Muscle layer of colon (tissue), 2 donors: ENCODE measurements around the gene PASK.

Experiments used
- H3K27ac ChIP-seq: one replicate; pipeline ENCODE4 v1.7.0; 2013; ENCODE audit warnings: low read depth, mild to moderate bottlenecking, low read length, moderate library complexity
- H3K27me3 ChIP-seq, 2 donors: one replicate each; pipeline ENCODE4 v1.7.0; 2013; ENCODE audit warnings: low read length in 2 of 2, mild to moderate bottlenecking in 2 of 2; ENCODE audit not compliant: insufficient read depth in 2 of 2, control insufficient read depth in 1 of 2
- H3K36me3 ChIP-seq: one replicate; pipeline ENCODE4 v1.7.0; 2013; ENCODE audit warnings: mild to moderate bottlenecking, low read length; ENCODE audit not compliant: insufficient read depth
- H3K4me1 ChIP-seq: one replicate; pipeline ENCODE4 v1.7.0; 2013; ENCODE audit warnings: mild to moderate bottlenecking, low read length; ENCODE audit not compliant: insufficient read depth
- H3K4me3 ChIP-seq, 2 donors: one replicate each; pipeline ENCODE4 v1.7.0; 2013; ENCODE audit warnings: low read length in 2 of 2, low read depth in 1 of 2, mild to moderate bottlenecking in 1 of 2, moderate library complexity in 1 of 2
- H3K9ac ChIP-seq: one replicate; pipeline ENCODE4 v1.7.0; 2013; ENCODE audit warnings: low read length
- H3K9me3 ChIP-seq: one replicate; pipeline ENCODE4 v1.7.0; 2013; ENCODE audit warnings: mild to moderate bottlenecking, low read length
- donor health status: abdominal sarcoma.
- donor health status: Adenocarcinoma of cecum.

The PASK gene

DNA sequence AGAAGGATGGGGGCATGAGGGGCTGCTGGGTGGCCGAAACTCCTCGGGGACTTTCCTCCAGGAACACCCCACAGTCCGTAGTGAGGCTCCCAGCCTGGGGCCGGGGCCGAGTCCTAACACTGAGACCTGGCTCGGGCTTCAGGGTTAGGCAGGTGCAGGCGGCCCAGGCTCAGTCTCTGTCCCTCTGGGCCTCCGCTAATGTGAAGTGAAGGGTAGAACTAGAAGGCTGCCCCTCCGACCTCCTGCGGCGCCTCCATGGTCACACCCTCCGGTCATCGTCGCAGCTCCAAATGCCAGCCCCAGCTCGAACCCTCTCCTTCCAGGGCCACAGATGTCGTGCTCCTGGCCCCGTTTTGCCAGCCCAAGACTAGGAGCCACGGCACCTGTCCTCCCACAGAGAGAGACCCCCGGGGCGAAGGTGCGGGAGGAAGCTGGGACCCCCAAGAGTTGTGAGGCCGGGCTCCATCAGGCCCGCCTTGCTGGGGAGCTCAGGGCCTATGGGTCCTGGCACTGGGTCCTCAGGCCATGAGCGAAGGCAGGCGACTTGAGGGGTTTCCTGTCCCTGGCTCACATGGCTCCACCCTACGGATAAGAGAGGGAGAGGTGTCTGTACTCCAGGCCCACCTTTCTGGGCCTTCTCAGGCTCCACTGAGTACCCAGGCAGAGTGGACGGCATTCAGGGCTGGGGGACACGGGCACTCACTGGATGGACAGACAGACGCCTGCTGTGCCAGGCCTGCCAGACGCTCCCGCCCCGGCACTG, 40.0 kb upstream of the PASK start:
- no peaks in the 10 kb centered on the region for H3K4me1 ChIP-seq
- no peak overlapping the region for H3K4me3 ChIP-seq
- H3K9me3 ChIP-seq: no peaks in the 10 kb centered on the region
- no peak overlapping the region for H3K27ac ChIP-seq
- H3K9ac ChIP-seq: no peak overlapping the region
- H3K27me3 ChIP-seq: no peaks in the 10 kb centered on the region
- H3K36me3 ChIP-seq: no peaks in the 10 kb centered on the region

DNA sequence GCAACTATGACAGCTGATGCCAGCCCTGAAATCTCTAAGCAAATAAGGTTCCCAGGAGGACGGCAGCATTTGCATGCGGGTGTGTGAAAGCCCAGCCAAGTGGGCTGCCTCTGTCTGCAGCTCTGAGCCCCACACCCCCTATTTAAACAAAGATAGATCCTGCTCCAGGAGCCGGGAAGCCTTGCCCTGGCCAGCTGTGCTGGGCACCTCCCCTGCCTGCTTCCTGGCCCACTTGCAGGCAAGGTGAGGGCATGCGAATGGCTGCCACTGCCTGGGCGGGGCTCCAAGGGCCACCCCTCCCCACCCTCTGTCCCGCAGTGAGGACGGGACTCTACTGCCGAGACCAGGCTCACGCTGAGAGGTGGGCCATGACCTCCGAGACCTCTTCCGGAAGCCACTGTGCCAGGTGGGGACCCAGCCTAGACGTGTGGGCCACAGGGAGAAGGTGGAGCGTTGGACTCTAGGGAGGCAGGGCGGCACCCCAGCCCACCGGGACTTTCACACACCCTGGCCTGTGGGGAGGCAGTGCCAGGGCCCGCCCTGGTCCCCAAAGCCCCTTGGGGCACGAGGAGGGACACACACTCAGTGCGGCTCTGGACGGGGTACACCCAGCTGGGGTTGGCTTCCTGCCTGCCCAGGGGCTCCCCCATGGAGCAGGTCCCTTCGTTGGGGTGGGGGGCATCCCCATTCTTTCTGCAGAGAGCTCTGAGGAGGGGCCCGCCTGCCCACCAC, 39.3 kb upstream of the PASK start, which contains the start of gene ANO7:
Gene ANO7, plus strand, starts transcription at position 317 of the 732 bp plus-strand sequence. CDS start 1,387 bp downstream, outside the sequence.
- Histone ChIP-seq H3K9me3 (no peaks in the 10 kb centered on the region), H3K9ac (no peak within 1 kb of the TSS), H3K4me1 (no peaks in the 10 kb centered on the region), H3K27ac (no peak within 1 kb of the TSS), H3K36me3 (no peaks in the 10 kb centered on the region), H3K4me3 (no peak within 1 kb of the TSS), H3K27me3 (no peaks in the 10 kb centered on the region)

DNA sequence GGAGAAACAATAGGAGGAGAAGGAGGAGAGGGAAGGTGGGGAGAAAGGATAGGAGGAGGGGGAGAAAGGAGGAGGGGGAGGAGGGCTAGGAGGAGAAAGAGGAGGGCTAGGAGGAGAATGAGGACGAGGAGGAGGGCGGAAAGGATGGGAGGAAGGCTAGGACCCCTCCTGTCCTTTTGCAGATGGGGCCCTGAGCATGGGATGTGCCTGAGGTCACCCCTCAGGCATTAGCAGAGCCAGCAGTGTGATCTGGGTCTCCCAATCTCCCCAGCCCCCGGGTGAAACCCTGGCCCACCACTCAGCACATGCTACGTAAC, 38.6 kb upstream of the PASK start:
- Histone ChIP-seq H3K27ac (no peak overlapping the region), H3K36me3 (peaks cover 2% of the 10 kb centered on the region), H3K9me3 (no peaks in the 10 kb centered on the region), H3K27me3 (no peaks in the 10 kb centered on the region), H3K4me1 (no peaks in the 10 kb centered on the region), H3K4me3 (no peak overlapping the region), H3K9ac (no peak overlapping the region)

DNA sequence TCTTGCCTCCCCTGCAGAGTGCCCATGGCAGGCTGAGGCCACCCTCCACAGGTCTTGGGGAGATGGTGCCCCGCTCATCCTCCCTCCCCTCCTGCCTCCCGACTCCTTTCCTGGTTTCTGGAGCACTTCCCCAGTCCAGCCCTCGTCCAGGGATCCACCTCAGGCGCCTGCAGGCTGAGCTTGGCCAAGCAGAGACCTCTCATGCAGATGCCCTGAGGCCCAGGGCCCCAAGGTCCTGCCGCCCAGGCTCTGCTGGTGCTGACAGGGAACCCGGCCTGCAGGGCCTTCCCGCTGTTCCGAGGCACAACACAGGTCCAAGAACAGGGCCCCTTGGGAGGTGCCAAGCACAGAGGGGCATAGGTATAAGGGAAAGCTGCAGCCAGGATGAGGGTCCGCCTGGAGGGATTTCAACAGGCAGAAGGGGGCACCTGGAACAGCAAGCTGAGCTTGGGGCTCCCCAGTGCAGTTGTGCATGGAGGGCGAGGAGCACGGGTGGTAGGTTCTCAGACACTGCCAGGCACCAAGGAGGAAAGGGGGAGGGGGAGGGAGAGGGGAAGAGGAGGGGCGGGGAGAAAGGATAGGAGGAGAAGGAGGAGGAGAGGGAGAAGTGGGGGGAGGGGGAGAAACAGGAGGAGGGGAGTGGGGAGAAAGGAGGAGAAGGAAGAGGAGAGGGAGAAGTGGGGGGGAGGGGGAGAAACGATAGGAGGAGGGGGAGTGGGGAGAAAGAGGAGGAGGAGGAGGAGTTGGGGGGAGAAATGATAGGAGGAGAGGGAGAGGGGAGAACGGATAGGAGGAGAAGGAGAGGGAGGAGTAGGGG, 38.0 kb upstream of the PASK start:
- peaks cover 6% of the 10 kb centered on the region for H3K36me3 ChIP-seq
- no peak overlapping the region for H3K9ac ChIP-seq
- no peak overlapping the region for H3K27ac ChIP-seq
- no peaks in the 10 kb centered on the region for H3K4me1 ChIP-seq
- H3K9me3 ChIP-seq: no peaks in the 10 kb centered on the region
- no peaks in the 10 kb centered on the region for H3K27me3 ChIP-seq
- no peak overlapping the region for H3K4me3 ChIP-seq

DNA sequence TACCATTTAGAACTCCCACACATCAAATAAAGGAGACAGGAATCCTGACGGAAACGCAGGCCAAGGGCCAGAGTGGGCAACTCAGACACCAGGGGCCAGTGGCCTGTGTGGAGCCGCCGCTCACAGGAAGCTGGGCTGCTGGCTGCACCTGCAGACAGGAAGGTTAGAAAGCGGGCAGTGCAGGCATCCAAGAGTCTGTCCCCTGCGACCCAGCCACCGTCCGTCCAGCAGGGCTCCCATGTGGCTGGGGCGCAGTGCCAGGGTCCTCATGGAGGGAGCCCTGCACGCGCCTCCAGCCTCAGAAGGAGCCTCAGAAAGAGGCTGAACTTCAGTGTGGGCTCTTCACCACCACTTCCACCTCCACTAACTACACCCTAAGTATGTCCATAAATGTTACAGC, 36.7 kb upstream of the PASK start:
- H3K4me1 ChIP-seq: no peaks in the 10 kb centered on the region
- H3K9me3 ChIP-seq: no peaks in the 10 kb centered on the region
- no peaks in the 10 kb centered on the region for H3K27me3 ChIP-seq
- H3K27ac ChIP-seq: no peak overlapping the region
- H3K4me3 ChIP-seq: no peak overlapping the region
- peaks cover 6% of the 10 kb centered on the region for H3K36me3 ChIP-seq
- H3K9ac ChIP-seq: no peak overlapping the region

DNA sequence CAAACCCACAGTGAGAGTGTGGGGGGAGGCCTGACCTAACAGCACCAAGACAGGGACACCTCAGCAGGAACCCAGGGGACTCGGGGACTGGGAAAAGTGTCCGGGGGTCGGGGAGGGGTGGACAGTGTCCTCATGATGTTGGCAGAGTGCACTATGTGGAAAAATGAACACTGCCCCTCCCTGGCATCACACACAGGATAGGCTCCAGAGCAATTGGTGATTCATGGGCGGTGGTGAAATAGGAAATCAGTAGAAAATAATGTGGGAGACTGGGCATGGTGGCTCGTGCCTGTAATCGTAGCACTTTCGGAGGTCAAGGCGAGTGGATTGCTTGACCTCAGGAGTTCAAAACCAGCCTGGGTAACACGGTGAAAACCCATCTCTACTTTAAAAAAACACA, 35.6 kb upstream of the PASK start:
- peaks cover 6% of the 10 kb centered on the region for H3K36me3 ChIP-seq
- H3K4me1 ChIP-seq: no peaks in the 10 kb centered on the region
- no peak overlapping the region for H3K9ac ChIP-seq
- H3K9me3 ChIP-seq: no peaks in the 10 kb centered on the region
- no peak overlapping the region for H3K4me3 ChIP-seq
- H3K27ac ChIP-seq: no peak overlapping the region
- no peaks in the 10 kb centered on the region for H3K27me3 ChIP-seq

DNA sequence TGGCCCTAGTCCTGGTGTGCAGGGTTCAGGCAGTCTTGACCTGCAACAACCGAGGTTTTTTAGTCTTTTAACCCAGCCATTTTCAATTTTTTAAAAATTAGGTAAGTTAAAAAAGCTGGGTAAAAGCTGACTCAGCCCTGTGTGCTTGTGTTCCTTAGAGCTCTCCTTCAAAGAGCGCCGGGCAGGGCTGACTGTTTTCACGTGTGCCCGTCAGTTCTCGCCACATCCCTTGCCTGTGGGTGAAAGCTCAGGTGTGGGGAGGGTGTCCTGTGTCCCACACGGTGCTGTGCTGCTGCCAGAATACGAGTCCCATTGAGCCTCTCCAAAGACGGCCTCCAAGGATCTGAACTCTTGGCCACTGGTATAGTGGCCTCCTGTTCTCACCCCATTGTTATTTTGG, 33.9 kb upstream of the PASK start:
- Histone ChIP-seq H3K36me3 (peaks cover 10% of the 10 kb centered on the region), H3K4me3 (no peak overlapping the region), H3K27ac (no peak overlapping the region), H3K4me1 (peaks cover 3% of the 10 kb centered on the region), H3K27me3 (no peaks in the 10 kb centered on the region), H3K9me3 (no peaks in the 10 kb centered on the region), H3K9ac (no peak overlapping the region)

DNA sequence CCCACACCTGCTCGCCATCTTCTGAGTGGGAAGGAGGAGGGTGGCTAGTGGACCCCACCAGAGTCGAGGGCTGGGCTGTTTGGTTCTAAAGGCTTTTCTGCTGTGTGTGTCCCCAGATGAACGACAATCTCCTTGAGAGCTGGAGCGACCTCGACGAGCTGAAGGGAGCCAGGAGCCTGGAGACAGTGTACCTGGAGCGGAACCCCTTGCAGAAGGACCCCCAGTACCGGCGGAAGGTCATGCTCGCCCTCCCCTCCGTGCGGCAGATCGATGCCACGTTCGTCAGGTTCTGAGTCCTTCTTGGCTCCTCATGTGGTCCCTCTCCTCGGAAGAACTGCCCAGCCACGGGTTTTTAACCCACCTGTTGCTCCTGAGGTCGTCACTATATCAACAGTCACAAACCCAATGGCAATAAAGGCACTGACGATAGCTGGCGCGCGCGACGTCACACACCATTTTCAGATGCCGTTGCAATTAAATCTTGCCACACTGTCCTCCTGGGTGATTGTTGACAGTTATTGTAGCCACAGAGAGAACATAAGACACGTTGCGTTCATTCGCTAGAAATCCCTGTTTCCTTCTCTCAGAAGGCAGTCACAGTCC, 33.4 kb upstream of the PASK start:
- Histone ChIP-seq H3K4me3 (no peak overlapping the region), H3K27ac (no peak overlapping the region), H3K9ac (no peak overlapping the region), H3K4me1 (peaks cover 3% of the 10 kb centered on the region), H3K36me3 (peaks cover 10% of the 10 kb centered on the region), H3K27me3 (no peaks in the 10 kb centered on the region), H3K9me3 (no peaks in the 10 kb centered on the region)

DNA sequence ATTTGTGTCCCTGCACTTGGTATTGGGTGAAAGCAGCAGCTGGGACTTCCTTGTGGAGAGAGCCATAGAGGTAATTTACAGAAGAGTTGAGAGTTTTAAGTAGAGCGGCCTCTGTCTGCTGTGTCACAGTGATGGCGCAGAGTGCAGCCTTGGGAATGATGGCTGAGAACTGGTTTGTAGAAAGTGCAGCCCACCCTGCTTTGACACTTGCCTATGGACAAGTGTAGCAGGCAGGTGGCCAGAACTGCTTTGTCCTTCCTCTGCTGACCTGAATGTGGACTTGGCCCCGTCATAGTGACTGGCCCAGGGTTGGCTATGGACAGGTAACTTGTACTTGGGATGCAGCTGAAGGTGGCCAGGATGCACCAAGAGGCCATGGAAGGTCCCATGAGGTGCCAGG, 32.9 kb upstream of the PASK start:
- Histone ChIP-seq H3K27me3 (no peaks in the 10 kb centered on the region), H3K9me3 (no peaks in the 10 kb centered on the region), H3K27ac (no peak overlapping the region), H3K9ac (no peak overlapping the region), H3K4me1 (peaks cover 3% of the 10 kb centered on the region), H3K36me3 (peaks cover 10% of the 10 kb centered on the region), H3K4me3 (no peak overlapping the region)

DNA sequence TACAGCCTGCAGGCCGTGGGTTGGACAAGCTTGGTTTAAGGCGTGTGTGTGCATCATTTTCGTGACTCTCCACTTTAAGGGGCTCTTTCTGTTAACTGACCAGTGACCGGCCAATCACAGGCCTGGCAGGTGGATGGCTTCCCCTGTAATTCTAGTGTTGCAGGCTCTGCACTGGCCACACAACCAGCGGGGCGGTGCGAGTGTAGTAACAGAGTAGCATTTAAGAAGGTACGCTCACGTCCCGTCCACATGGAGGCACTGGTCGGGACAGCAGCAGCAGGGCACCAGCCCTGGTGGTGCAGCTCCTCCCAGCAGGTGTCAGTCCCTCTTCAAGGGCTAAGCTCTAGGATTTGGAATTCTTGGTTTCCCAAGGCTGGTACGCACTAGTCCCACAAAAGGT, 31.2 kb upstream of the PASK start:
- peaks cover 10% of the 10 kb centered on the region for H3K36me3 ChIP-seq
- H3K4me3 ChIP-seq: no peak overlapping the region
- H3K9ac ChIP-seq: no peak overlapping the region
- no peaks in the 10 kb centered on the region for H3K27me3 ChIP-seq
- no peak overlapping the region for H3K27ac ChIP-seq
- H3K9me3 ChIP-seq: no peaks in the 10 kb centered on the region
- peaks cover 3% of the 10 kb centered on the region for H3K4me1 ChIP-seq

DNA sequence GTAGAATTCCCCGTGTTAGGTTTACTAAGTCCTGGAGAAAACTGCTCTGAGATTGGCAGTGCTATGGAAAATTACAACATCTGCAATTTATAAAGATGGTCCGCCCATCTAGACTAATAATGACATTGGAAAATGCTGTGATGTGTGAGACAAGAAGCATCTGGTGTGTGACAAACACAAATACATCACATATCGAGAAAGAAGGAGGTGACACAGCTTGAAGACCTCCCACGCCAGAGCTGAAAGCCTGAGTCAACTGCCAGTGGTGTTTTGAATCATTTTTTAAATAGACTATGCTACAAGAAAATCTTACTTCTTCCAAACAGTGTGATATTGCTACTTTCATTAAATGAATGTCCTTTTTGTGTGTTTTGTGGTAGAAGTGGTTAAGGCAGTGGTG, 30.6 kb upstream of the PASK start:
- H3K27ac ChIP-seq: no peak overlapping the region
- no peak overlapping the region for H3K4me3 ChIP-seq
- no peaks in the 10 kb centered on the region for H3K27me3 ChIP-seq
- H3K4me1 ChIP-seq: peaks cover 3% of the 10 kb centered on the region
- peaks cover 10% of the 10 kb centered on the region for H3K36me3 ChIP-seq
- no peak overlapping the region for H3K9ac ChIP-seq
- no peaks in the 10 kb centered on the region for H3K9me3 ChIP-seq
